ENCODE data around the gene KRTAP12-1.

The KRTAP12-1 gene

DNA sequence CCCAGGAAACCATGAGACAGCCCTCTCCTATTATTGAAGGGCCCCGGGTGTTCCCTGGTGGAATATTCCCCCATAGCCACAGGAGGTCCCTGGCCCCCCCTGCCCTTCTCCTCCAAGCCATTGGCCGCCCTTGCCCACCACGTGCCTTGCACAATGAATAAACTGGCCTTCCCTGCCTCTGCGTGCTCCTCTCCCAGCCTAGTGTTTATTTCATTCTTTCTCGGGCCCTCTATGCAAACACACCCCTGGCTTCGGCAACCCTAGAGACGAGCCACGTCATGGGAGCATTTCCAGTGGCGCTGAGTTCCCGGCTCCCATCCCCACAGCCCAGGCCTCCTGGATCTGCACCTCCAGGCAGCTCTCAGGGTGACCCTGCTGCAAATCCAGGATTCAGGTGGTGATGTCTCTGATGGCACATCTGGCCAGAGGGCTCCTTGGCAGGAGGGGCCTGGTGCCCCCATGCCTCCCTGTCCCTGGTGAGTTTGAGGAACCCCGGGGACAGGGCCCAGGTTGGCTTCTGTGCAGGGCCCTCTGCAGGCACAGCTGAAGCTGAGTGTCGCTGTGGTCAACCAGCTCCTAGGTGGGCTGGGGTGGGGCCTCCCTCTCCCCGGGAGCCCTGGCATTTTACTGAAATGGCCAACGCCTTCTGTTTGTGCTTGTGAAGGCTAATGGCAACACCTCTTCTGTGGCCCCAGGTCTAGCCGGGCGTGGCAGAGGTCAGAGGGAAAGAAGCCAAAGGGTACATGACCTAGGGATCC lies 21.2 kb upstream of the KRTAP12-1 start:
- TF ChIP-seq EP300 (IDR thresholded peaks at IDR 0.05; ENCODE audit: borderline replicate concordance) (no peak), TEAD4 (IDR thresholded peaks at IDR 0.05) (no peak), YY1 (IDR thresholded peaks at IDR 0.05; ENCODE audit: low read depth) (no peak), ZBTB7A (IDR thresholded peaks at IDR 0.05; ENCODE audit: low read depth) (no peak), CREB1 (IDR thresholded peaks at IDR 0.05; ENCODE audit: low read depth) (no peak), TCF12 (IDR thresholded peaks at IDR 0.05; ENCODE audit: low read depth) (no peak)

DNA sequence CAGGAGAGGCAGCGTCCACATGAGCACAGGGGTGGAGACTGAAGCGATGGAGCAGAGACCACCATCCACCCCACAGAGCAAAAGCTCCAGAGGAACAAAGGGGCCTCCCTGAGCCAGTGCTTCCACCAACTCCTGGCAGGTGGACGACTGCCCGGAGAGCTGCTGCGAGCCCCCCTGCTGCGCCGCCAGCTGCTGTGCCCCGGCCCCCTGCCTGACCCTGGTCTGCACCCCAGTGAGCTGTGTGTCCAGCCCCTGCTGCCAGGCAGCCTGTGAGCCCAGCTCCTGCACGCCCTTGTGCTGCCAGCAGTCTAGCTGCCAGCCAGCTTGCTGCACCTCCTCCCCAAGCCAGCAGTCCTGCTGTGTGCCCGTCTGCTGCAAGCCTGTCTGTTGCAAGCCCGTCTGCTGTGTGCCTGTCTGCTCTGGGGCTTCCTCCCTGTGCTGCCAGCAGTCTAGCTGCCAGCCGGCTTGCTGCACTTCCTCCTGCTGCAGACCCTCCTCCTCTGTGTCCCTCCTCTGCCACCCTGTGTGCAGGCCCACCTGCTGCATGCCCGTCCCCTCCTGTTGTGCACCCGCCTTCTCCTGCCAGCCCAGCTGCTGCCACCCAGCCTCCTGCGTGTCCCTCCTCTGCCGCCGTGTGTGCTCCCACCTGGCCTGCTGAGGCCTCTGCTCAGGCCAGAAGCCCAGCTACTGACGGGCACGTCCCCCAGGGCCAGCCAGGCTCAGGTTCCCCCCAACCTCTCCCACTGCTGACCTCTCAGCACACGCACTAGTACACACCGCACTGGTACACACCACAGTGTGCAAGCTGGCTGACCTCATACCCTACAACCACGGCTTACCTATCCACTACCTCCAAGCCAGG lies 20.4 kb upstream of the KRTAP12-1 start:
- TF ChIP-seq CEBPB (IDR thresholded peaks at IDR 0.05): no peak

DNA sequence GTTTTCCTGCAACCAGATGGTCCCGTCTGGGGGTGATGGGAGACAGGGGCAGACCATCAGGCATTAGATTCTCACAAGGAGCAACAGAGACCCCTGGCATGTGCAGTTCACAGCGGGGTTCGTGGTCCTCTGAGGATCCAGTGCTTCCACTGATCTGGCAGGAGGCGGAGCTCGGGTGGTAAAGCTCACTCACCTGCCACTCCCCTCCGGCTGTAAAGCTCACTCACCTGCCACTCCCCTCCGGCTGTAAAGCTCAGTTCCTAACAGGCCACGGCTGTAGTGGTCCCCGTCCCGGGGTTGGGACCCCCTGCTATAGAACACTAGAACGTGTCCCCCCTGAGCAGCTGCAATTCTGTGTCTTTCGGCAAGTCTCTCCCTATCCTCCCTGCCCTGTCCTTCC lies 19.6 kb upstream of the KRTAP12-1 start:
- TF ChIP-seq TEAD4 (IDR thresholded peaks at IDR 0.05): no peak

DNA sequence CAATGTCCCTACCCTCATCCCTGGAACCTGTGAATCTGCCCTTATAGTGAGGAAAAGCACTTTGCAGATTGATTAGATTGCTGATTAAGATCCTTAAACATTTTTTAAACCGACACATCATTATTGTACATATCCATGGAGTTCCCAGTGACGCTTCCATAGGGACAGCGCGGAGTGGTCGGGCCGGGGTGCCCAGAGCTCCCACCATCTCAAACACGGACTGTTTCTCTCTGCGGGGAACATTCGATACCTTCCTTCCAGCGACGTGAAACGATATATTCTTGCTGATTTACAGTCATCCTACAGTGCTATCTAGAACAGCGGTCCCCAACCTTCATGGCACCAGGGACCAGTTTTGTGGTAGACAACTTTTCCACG lies 19.0 kb upstream of the KRTAP12-1 start:
- no peak for TF ChIP-seq RAD21 (IDR thresholded peaks at IDR 0.05; ENCODE audit: low read depth)
- no peak for TF ChIP-seq TCF12 (IDR thresholded peaks at IDR 0.05; ENCODE audit: low read depth)
- no peak for TF ChIP-seq TEAD4 (IDR thresholded peaks at IDR 0.05)
- TF ChIP-seq, protein P1, sequence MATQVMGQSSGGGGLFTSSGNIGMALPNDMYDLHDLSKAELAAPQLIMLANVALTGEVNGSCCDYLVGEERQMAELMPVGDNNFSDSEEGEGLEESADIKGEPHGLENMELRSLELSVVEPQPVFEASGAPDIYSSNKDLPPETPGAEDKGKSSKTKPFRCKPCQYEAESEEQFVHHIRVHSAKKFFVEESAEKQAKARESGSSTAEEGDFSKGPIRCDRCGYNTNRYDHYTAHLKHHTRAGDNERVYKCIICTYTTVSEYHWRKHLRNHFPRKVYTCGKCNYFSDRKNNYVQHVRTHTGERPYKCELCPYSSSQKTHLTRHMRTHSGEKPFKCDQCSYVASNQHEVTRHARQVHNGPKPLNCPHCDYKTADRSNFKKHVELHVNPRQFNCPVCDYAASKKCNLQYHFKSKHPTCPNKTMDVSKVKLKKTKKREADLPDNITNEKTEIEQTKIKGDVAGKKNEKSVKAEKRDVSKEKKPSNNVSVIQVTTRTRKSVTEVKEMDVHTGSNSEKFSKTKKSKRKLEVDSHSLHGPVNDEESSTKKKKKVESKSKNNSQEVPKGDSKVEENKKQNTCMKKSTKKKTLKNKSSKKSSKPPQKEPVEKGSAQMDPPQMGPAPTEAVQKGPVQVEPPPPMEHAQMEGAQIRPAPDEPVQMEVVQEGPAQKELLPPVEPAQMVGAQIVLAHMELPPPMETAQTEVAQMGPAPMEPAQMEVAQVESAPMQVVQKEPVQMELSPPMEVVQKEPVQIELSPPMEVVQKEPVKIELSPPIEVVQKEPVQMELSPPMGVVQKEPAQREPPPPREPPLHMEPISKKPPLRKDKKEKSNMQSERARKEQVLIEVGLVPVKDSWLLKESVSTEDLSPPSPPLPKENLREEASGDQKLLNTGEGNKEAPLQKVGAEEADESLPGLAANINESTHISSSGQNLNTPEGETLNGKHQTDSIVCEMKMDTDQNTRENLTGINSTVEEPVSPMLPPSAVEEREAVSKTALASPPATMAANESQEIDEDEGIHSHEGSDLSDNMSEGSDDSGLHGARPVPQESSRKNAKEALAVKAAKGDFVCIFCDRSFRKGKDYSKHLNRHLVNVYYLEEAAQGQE (IDR thresholded peaks at IDR 0.05; ENCODE audit: low read depth): no peak
- TF ChIP-seq, protein P2, sequence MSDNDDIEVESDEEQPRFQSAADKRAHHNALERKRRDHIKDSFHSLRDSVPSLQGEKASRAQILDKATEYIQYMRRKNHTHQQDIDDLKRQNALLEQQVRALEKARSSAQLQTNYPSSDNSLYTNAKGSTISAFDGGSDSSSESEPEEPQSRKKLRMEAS (IDR thresholded peaks at IDR 0.05): no peak
- no peak for TF ChIP-seq ZBTB7A (IDR thresholded peaks at IDR 0.05; ENCODE audit: low read depth)
- no peak for TF ChIP-seq FOXM1 (IDR thresholded peaks at IDR 0.05; ENCODE audit: borderline replicate concordance, low read depth)
- no peak for TF ChIP-seq EP300 (IDR thresholded peaks at IDR 0.05; ENCODE audit: borderline replicate concordance)
- TF ChIP-seq EGR1 (IDR thresholded peaks at IDR 0.05): no peak
- TF ChIP-seq NFIC (IDR thresholded peaks at IDR 0.05): no peak
- TF ChIP-seq YY1 (IDR thresholded peaks at IDR 0.05; ENCODE audit: low read depth): no peak
- TF ChIP-seq CEBPB (IDR thresholded peaks at IDR 0.05): no peak

DNA sequence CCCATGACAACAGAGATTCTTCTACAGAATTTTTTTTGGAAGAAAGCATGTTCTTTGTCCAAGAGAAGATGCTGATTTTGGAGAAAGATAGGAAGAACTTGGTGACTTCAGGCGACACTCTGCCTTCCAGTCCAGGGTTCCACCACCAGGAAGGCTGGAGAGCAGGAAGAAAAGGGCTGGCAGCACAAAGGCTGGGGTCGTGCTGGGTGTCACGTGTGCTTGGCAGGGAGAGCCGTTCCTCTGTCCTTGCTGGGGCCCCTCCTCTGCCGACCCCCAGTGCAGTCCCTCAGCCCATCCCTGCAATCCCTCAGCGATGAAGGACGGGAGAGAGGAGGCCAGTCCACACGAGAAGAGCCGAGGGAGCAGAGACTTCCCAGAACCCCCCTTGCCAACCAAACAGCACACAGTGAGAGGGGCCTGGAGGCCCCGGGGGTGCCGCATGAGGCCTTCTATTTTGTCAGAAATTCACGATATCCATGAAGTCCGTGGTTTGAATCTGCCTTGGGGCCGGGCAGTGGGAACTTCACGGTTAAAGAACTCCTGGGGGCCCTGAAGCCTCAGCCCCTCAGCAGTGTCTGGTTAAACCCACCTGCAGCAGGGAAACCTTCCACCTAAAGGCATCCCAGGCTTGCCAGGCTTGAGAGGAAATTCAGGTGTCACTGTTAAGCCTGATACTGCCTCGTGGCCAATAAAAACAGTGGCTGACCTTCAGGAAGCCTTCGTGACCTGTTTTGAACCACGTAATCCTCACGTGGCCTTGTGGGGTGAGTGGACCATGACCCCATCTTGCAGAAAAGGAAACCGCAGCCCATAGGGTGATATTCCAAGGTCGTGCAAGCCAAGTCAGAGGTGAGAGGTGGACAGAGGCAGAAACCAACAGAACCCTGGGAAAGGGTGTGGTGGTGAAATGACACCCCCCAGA lies 18.4 kb upstream of the KRTAP12-1 start:
- TF ChIP-seq, protein P3, sequence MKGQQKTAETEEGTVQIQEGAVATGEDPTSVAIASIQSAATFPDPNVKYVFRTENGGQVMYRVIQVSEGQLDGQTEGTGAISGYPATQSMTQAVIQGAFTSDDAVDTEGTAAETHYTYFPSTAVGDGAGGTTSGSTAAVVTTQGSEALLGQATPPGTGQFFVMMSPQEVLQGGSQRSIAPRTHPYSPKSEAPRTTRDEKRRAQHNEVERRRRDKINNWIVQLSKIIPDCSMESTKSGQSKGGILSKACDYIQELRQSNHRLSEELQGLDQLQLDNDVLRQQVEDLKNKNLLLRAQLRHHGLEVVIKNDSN (IDR thresholded peaks at IDR 0.05): no peak

DNA sequence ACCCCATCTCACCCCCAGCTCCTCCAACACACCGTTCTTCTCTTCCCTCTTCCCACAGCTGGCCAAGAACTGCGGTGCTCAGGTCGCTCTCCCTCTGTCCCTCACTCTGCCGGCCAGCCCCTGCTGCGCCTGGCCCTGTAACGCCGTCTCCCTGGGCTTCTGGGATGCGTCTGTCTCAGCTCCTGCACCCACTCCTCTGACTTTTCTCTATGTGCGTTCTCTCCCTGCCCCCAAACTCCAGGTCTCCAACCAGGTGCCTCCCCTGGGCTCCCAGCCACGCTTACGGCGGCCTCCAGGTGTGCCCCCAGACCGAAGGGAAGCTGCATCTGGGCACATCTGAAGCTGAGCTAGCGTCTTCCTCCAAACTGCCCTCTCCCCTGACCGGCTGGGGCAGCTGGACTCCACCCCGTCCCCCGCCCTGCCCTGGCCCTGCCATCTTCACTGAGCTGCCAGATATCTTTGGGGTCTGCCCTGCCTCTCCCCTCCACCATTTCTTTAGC lies 17.6 kb upstream of the KRTAP12-1 start:
- TF ChIP-seq YY1 (IDR thresholded peaks at IDR 0.05; ENCODE audit: low read depth): no peak
- TF ChIP-seq TEAD4 (IDR thresholded peaks at IDR 0.05): no peak
- TF ChIP-seq, protein P3 (IDR thresholded peaks at IDR 0.05): no peak
- no peak for TF ChIP-seq RAD21 (IDR thresholded peaks at IDR 0.05; ENCODE audit: low read depth)
- TF ChIP-seq, protein P1 (IDR thresholded peaks at IDR 0.05; ENCODE audit: low read depth): no peak
- TF ChIP-seq, protein P2 (IDR thresholded peaks at IDR 0.05): no peak
- no peak for TF ChIP-seq CREB1 (IDR thresholded peaks at IDR 0.05; ENCODE audit: low read depth)
- no peak for TF ChIP-seq TAF1 (IDR thresholded peaks at IDR 0.05; ENCODE audit: low read depth)

Measured in Ishikawa (cell line).